Activated naive CD8-positive, alpha-beta T cell treated with anti-CD3 and anti-CD28 coated beads, Interleukin-2, amount 50 U/mL, for 16 hours (primary cell): ENCODE results near the gene SMARCA5.
"Not testable (repeated sequence)": the region's sequence is repeated elsewhere in the genome, so short reads cannot be mapped to it uniquely, and the experiment has no call there.

Experiments
- DNase-seq: peaks from one replicate; pipeline ENCODE4 v3.0.0-alpha.2; 2020; ENCODE audit warnings: low read depth, low spot score

SMARCA5 gene

GRCh38 chr4:143513314-143514168 lies at the start of gene SMARCA5:
TSS of gene SMARCA5 (plus strand) at chr4:143513702. CDS start at chr4:143513925, 223 bp downstream.
- DNase-seq = peak; percentile 87

GRCh38 chr4:143473334-143474126 lies 40.0 kb upstream of the SMARCA5 start:
- DNase-seq = no peak

- no peak for DNase-seq
Measured at GRCh38 chr4:143477487-143477886, 36.0 kb upstream of the SMARCA5 start.

GRCh38 chr4:143481361-143481760 lies 32.1 kb upstream of the SMARCA5 start:
- no peak for DNase-seq

- DNase-seq = no peak
Measured at GRCh38 chr4:143482840-143483239, 30.7 kb upstream of the SMARCA5 start.

- no peak for DNase-seq
Measured at GRCh38 chr4:143486314-143486713, 27.2 kb upstream of the SMARCA5 start.

- no peak for DNase-seq
Measured at GRCh38 chr4:143488687-143489086, 24.8 kb upstream of the SMARCA5 start.

- DNase-seq = no peak
Measured at GRCh38 chr4:143489106-143489505, 24.4 kb upstream of the SMARCA5 start.

GRCh38 chr4:143498021-143498420 lies 15.5 kb upstream of the SMARCA5 start:
- no peak for DNase-seq

- DNase-seq = no peak
Measured at GRCh38 chr4:143502231-143502630, 11.3 kb upstream of the SMARCA5 start.

- DNase-seq = no peak
Measured at GRCh38 chr4:143506031-143506430, 7.5 kb upstream of the SMARCA5 start.

GRCh38 chr4:143511906-143512305 lies 1.6 kb upstream of the SMARCA5 start:
- DNase-seq = no peak

- no peak for DNase-seq
Measured at GRCh38 chr4:143512978-143513313, 556 bp upstream of the SMARCA5 start.

- DNase-seq = no peak
Measured at GRCh38 chr4:143514169-143514495, 630 bp downstream of the SMARCA5 start.

- DNase-seq = no peak
Measured at GRCh38 chr4:143514497-143514896, 995 bp downstream of the SMARCA5 start.

GRCh38 chr4:143514901-143515300 lies 1.4 kb downstream of the SMARCA5 start:
- DNase-seq = no peak

- DNase-seq = no peak
Measured at GRCh38 chr4:143515905-143516304, 2.4 kb downstream of the SMARCA5 start.

- DNase-seq = no peak
Measured at GRCh38 chr4:143517764-143518163, 4.3 kb downstream of the SMARCA5 start.

- no peak for DNase-seq
Measured at GRCh38 chr4:143524211-143524610, 10.7 kb downstream of the SMARCA5 start.

GRCh38 chr4:143528046-143528445 lies 14.5 kb downstream of the SMARCA5 start:
- DNase-seq = not testable (repeated sequence)

GRCh38 chr4:143531380-143531779 lies 17.9 kb downstream of the SMARCA5 start:
- DNase-seq = no peak

GRCh38 chr4:143531788-143532491 lies 18.4 kb downstream of the SMARCA5 start:
- DNase-seq = no peak
